K562 (cell line): ENCODE results near the gene PHF3. TPM values are rescaled to one million over a fixed set of nuclear protein-coding genes. Genes with fewer than 3 reads are reported as not detected.

Experiments used
- KAT7 ChIP-seq: sonication (generic); formaldehyde crosslinking; IDR thresholded peaks from 2 replicates; pipeline ENCODE4 v1.8.0; 2022; ENCODE audit warnings: missing genetic modification reagents, mild to moderate bottlenecking, borderline replicate concordance
- MTA2 ChIP-seq: fragments of 450-650 bp; IDR thresholded peaks from 2 replicates; pipeline ENCODE4 v1.6.1; 2016; ENCODE audit warnings: low read depth
- NFXL1 ChIP-seq: fragments of 450-650 bp; formaldehyde crosslinking; IDR thresholded peaks from 2 replicates; pipeline ENCODE4 v1.4.0; 2021; ENCODE audit warnings: mild to moderate bottlenecking
- NR4A1 ChIP-seq, 2 experiments: fragments of 250-450 bp in 1 of 2; fragments of 450-650 bp in 1 of 2; sonication (Bioruptor Pico) in 1 of 2; IDR thresholded peaks; 2 replicates each; pipeline versions ENCODE4 v1.4.0 to v1.6.1; 2016 to 2020; ENCODE audit warnings: mild to moderate bottlenecking in 2 of 2, missing compliant biosample characterization in 1 of 2, missing genetic modification characterization in 1 of 2, moderate library complexity in 1 of 2
- PHF8 ChIP-seq: fragments of 200-600 bp; sonication (generic); IDR thresholded peaks from 2 replicates; pipeline ENCODE4 v1.6.1; 2012; ENCODE audit warnings: mixed run types, mild to moderate bottlenecking, inconsistent platforms, low read length, moderate library complexity, borderline replicate concordance
- POU5F1 ChIP-seq: fragments of 150-350 bp; IDR thresholded peaks from 2 replicates; pipeline ENCODE4 v1.6.1; 2014; ENCODE audit warnings: borderline replicate concordance, low read length, low read depth, mild to moderate bottlenecking; ENCODE audit not compliant: partially characterized antibody
- PRMT5 ChIP-seq: sonication (generic); formaldehyde crosslinking; IDR thresholded peaks from 2 replicates; pipeline ENCODE4 v1.5.0; 2020; ENCODE audit warnings: missing genetic modification reagents
- RBM34 ChIP-seq: fragments of 200-400 bp; formaldehyde crosslinking; IDR thresholded peaks from 2 replicates; pipeline ENCODE4 v1.6.1; 2018; ENCODE audit warnings: low read length, borderline replicate concordance; ENCODE audit not compliant: insufficient read depth
- SAP30 ChIP-seq: fragments of 200-600 bp; sonication (generic); IDR thresholded peaks from 2 replicates; pipeline ENCODE4 v1.6.1; 2012; ENCODE audit warnings: borderline replicate concordance, low read depth, mild to moderate bottlenecking, moderate library complexity, low read length, control low read depth, inconsistent platforms; ENCODE audit not compliant: insufficient read depth, poor library complexity, severe bottlenecking
- SETDB1 ChIP-seq: IDR thresholded peaks from one replicate; pipeline ENCODE4 v1.6.1; 2012; ENCODE audit warnings: low read length, control low read depth, inconsistent platforms
- TFAM ChIP-seq: fragments of 250-450 bp; sonication (Bioruptor Pico); conservative IDR thresholded peaks from 2 replicates; pipeline ENCODE4 v1.5.0; 2021; ENCODE audit warnings: mild to moderate bottlenecking, moderate library complexity
- ZBTB1 ChIP-seq: sonication (generic); formaldehyde crosslinking; IDR thresholded peaks from 2 replicates; pipeline ENCODE4 v1.8.1; 2023; ENCODE audit warnings: missing genetic modification reagents, low read depth, mild to moderate bottlenecking, borderline replicate concordance
- ZNF699 ChIP-seq: fragments of 250-450 bp; sonication (Bioruptor Pico); IDR thresholded peaks from 2 replicates; pipeline ENCODE4 v1.8.0; 2021; ENCODE audit warnings: mild to moderate bottlenecking, moderate library complexity; ENCODE audit not compliant: insufficient replicate concordance
- polyA plus RNA-seq, 8 experiments: library from polyadenylated mRNA; depleted of rRNA in 4 of 8; stranded (reverse) in 5 of 8; unstranded in 3 of 8; fragments of >200 nt; fragmentation: Nextera tagmentation in 2 of 8; fragmentation: Illumina TruSeq in 1 of 8; extraction: Ambion mirVana in 2 of 8; extraction: Trizol in 1 of 8; gene quantifications; 2 replicates each; pipeline versions ENCODE4 v1.2.1 to v1.2.3, GENCODE V29; 2011 to 2014; ENCODE audit warnings: inconsistent platforms in 1 of 8, missing spikeins in 1 of 8
- total RNA-seq, 7 experiments: library from RNA; depleted of rRNA in 6 of 7; stranded (reverse); fragments of >200 nt in 6 of 7; fragmentation: Illumina TruSeq in 2 of 7; extraction: Trizol in 2 of 7; gene quantifications; 2 replicates each; pipeline versions ENCODE4 v1.2.1 to v1.2.3, GENCODE V29; 2011 to 2021; ENCODE audit warnings: low replicate concordance in 1 of 7
- TF ChIP-seq, protein P1 (sequence below): fragments of 250-450 bp; sonication (Bioruptor Pico); IDR thresholded peaks from 2 replicates; pipeline ENCODE4 v1.6.1; 2021; ENCODE audit warnings: mild to moderate bottlenecking
- TF ChIP-seq, protein P2 (sequence below): fragments of 250-450 bp; sonication (Bioruptor Pico); IDR thresholded peaks from 2 replicates; pipeline ENCODE4 v1.5.0; 2021
- TF ChIP-seq, protein P3 (sequence below): fragments of 450-650 bp; IDR thresholded peaks from 2 replicates; pipeline ENCODE4 v1.6.1; 2017; ENCODE audit warnings: mild to moderate bottlenecking, moderate library complexity
- TF ChIP-seq, protein P4 (sequence below): sonication (generic); formaldehyde crosslinking; IDR thresholded peaks from 2 replicates; pipeline ENCODE4 v1.8.0; 2023; ENCODE audit warnings: missing genetic modification reagents, mild to moderate bottlenecking, borderline replicate concordance

Gene PHF3
- total and polyA plus RNA-seq, 9 of the 15 experiments (the other 6 are each of a cell fraction or from before 2014, with no cell fraction given): 8.1 to 51.2 (median 30.9) TPM

DNA sequence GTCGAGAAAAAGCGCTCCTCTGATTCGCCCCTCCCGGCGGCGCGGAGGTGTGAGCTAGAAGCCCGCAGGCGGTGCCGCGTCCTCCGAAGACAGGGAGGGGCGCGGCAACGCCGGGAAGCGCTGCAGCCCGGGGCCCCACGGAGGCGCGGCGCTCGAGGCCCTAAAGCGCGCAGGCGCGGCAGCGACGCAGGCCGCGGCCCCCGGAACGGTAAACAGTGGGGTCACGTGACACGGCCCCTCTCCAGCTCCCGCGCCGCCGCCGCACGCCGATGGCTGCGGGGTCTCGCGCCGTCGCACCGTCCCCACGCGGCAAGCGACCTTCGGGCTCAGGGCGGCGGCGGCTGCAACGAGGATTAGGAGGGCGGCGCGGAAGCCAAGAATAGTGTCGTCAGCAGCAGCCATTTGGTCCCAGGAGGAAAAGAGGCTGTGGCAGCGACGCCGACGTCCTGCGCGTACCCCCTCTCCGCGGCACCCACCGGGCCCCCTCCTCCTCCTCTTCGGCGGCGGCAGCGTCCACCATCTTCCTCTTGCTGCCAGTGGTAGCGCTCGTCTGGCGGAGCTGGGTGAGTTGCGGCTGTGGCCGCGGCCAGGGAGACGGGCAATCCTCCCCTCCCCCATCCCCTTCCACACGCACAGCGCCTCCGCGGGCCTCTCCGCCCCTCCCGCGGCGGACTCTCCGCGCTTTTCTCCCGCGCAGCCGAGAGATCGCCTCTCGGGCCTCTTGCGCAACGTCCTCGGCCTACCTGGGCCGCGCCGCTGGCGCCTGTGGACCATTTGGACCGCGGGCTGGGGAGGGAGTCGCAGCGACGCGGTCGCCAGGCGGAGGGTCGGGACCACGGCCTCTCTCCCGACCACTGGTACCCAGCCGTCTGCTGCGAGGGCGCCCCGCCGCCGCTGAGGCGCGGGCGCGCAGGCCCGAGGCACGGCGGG, at the start of gene PHF3 (continued):
- TF ChIP-seq KAT7 (CRISPR knock-in tag) (peak; percentile 89; the same call in 1 of the 2 replicates), PHF8 (peak; percentile 75; the same call in 1 of the 2 replicates), NFXL1 (CRISPR knock-in tag) (no peak), MTA2 (no peak), TFAM (CRISPR knock-in tag) (no peak), ZBTB1 (CRISPR knock-in tag) (peak; percentile 93), SETDB1 (no peak), ZNF699 (CRISPR knock-in tag) (no peak), NR4A1 (CRISPR knock-in tag; IDR thresholded peaks at IDR 0.05) (no peak), NR4A1 (tag; IDR thresholded peaks at IDR 0.05) (peak; percentile 53; the same call in 1 of the 2 replicates), PRMT5 (no peak), SAP30 (peak; percentile 61), POU5F1 (no peak), RBM34 (no peak)
- TF ChIP-seq, protein P1, sequence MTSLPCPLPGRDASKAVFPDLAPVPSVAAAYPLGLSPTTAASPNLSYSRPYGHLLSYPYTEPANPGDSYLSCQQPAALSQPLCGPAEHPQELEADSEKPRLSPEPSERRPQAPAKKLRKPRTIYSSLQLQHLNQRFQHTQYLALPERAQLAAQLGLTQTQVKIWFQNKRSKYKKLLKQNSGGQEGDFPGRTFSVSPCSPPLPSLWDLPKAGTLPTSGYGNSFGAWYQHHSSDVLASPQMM (CRISPR knock-in tag): no peak
- TF ChIP-seq, protein P2, sequence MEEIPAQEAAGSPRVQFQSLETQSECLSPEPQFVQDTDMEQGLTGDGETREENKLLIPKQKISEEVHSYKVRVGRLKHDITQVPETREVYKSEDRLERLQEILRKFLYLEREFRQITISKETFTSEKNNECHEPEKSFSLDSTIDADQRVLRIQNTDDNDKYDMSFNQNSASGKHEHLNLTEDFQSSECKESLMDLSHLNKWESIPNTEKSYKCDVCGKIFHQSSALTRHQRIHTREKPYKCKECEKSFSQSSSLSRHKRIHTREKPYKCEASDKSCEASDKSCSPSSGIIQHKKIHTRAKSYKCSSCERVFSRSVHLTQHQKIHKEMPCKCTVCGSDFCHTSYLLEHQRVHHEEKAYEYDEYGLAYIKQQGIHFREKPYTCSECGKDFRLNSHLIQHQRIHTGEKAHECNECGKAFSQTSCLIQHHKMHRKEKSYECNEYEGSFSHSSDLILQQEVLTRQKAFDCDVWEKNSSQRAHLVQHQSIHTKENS (CRISPR knock-in tag): no peak
- TF ChIP-seq, protein P3, sequence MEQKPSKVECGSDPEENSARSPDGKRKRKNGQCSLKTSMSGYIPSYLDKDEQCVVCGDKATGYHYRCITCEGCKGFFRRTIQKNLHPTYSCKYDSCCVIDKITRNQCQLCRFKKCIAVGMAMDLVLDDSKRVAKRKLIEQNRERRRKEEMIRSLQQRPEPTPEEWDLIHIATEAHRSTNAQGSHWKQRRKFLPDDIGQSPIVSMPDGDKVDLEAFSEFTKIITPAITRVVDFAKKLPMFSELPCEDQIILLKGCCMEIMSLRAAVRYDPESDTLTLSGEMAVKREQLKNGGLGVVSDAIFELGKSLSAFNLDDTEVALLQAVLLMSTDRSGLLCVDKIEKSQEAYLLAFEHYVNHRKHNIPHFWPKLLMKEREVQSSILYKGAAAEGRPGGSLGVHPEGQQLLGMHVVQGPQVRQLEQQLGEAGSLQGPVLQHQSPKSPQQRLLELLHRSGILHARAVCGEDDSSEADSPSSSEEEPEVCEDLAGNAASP: no peak
- TF ChIP-seq, protein P4, sequence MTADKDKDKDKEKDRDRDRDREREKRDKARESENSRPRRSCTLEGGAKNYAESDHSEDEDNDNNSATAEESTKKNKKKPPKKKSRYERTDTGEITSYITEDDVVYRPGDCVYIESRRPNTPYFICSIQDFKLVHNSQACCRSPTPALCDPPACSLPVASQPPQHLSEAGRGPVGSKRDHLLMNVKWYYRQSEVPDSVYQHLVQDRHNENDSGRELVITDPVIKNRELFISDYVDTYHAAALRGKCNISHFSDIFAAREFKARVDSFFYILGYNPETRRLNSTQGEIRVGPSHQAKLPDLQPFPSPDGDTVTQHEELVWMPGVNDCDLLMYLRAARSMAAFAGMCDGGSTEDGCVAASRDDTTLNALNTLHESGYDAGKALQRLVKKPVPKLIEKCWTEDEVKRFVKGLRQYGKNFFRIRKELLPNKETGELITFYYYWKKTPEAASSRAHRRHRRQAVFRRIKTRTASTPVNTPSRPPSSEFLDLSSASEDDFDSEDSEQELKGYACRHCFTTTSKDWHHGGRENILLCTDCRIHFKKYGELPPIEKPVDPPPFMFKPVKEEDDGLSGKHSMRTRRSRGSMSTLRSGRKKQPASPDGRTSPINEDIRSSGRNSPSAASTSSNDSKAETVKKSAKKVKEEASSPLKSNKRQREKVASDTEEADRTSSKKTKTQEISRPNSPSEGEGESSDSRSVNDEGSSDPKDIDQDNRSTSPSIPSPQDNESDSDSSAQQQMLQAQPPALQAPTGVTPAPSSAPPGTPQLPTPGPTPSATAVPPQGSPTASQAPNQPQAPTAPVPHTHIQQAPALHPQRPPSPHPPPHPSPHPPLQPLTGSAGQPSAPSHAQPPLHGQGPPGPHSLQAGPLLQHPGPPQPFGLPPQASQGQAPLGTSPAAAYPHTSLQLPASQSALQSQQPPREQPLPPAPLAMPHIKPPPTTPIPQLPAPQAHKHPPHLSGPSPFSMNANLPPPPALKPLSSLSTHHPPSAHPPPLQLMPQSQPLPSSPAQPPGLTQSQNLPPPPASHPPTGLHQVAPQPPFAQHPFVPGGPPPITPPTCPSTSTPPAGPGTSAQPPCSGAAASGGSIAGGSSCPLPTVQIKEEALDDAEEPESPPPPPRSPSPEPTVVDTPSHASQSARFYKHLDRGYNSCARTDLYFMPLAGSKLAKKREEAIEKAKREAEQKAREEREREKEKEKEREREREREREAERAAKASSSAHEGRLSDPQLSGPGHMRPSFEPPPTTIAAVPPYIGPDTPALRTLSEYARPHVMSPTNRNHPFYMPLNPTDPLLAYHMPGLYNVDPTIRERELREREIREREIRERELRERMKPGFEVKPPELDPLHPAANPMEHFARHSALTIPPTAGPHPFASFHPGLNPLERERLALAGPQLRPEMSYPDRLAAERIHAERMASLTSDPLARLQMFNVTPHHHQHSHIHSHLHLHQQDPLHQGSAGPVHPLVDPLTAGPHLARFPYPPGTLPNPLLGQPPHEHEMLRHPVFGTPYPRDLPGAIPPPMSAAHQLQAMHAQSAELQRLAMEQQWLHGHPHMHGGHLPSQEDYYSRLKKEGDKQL: no peak
